HG03097 (cell line): ENCODE measurements around the gene LEKR1.
"Not testable (repeated sequence)": the region's sequence is repeated elsewhere in the genome, so short reads cannot be mapped to it uniquely, and the experiment has no call there.

Experiments used
- ATAC-seq: cut with Tn5 transposase; IDR thresholded peaks from one replicate; pipeline ENCODE4 v1.9.1; 2021; ENCODE audit not compliant: unreplicated experiment, low FRiP score

Gene LEKR1

GRCh38 chr3:156803952-156804741 lies 22.0 kb upstream of the LEKR1 start:
- ATAC-seq, result no peak

- no peak for ATAC-seq
Measured at GRCh38 chr3:156806698-156807097, 19.5 kb upstream of the LEKR1 start.

GRCh38 chr3:156808025-156808424 lies 18.1 kb upstream of the LEKR1 start:
- no peak for ATAC-seq

GRCh38 chr3:156811089-156811862 lies 14.9 kb upstream of the LEKR1 start:
- no peak for ATAC-seq

GRCh38 chr3:156812521-156813335 lies 13.4 kb upstream of the LEKR1 start:
- no peak for ATAC-seq

GRCh38 chr3:156814295-156814694 lies 11.9 kb upstream of the LEKR1 start:
- ATAC-seq, result no peak

GRCh38 chr3:156816091-156816793 lies 9.9 kb upstream of the LEKR1 start:
- peak; percentile 27 for ATAC-seq

- peak; percentile 69 for ATAC-seq
Measured at GRCh38 chr3:156816794-156817645, 9.1 kb upstream of the LEKR1 start.

GRCh38 chr3:156817646-156818272 lies 8.4 kb upstream of the LEKR1 start:
- no peak for ATAC-seq

GRCh38 chr3:156818273-156818651 lies 7.9 kb upstream of the LEKR1 start:
- ATAC-seq, result no peak

- no peak for ATAC-seq
Measured at GRCh38 chr3:156818890-156819289, 7.3 kb upstream of the LEKR1 start.

- ATAC-seq, result no peak
Measured at GRCh38 chr3:156819842-156820691, 6.1 kb upstream of the LEKR1 start.

- ATAC-seq, result no peak
Measured at GRCh38 chr3:156820692-156821080, 5.5 kb upstream of the LEKR1 start.

- not testable (repeated sequence) for ATAC-seq
Measured at GRCh38 chr3:156822626-156823260, 3.4 kb upstream of the LEKR1 start.

- peak; percentile 42 for ATAC-seq
Measured at GRCh38 chr3:156825795-156826143, 384 bp upstream of the LEKR1 start.

GRCh38 chr3:156826896-156827882 lies 1.0 kb downstream of the LEKR1 start:
- ATAC-seq, result no peak

- no peak for ATAC-seq
Measured at GRCh38 chr3:156831006-156831405, 4.9 kb downstream of the LEKR1 start.
